CD4-positive, alpha-beta T cell treated with Interleukin-15 for 1 hour (primary cell): Measurements from ENCODE around the gene CCT7.

ENCODE experiments used
- DNase-seq: peaks from one replicate; pipeline ENCODE4 v3.0.0-alpha.2; 2020

Gene CCT7

DNA sequence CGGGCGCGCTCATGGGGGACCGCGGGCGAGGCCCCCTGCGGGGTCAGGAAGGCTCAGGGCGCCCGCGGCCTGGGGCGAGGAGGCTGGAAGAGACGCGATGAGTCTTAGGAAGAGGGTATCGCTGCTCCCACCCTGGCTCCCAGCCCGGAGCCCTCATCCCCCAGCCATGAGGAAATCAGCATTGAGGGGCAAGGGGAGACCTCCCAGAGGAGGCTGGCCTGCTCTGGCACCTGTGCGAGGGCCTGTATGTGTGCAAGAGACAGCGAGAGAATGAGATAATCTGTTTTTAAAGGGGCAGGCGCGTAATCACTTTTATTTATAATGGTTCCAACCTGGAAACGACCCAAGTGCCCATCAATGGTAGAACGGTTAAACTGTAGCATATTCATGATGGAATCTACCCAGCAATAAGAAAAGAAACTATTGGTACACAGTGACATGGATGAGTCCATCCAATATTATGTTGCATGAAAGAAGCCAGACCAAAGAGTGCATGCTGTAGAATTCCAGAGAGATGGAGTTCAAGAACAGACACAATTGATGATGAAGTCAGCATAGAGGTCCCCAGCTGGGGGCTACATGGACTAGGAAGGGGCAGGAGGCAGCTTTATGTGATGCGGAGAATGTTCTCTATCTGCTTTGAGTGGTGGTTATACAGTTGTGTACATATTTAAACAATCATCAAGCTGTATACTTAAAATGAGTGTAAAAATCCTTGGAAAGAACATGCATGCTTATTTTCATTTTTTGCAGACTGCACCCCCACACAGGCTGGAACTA is 35.8 kb downstream of the CCT7 start:
- no peak for DNase-seq

DNA sequence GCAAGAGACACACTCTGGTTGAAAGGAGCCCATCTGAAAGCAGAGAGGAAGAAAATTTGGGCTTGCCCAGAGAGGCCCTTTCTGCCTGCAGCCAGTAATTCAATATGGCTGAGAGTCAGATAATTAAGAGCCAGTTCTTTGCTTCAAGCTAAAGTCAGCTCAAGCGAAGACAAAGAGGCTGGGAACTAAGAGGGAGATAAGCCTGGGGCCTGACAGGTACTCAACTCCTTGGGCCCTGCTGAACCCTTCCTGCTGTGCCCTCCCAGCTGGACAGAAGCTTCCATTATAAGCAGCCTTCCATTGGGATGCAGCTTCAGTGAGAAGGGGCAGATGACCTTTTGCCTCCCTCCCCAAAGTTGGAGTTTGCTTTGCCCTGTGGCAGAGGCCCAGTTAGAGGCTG is 38.2 kb downstream of the CCT7 start:
- DNase-seq: no peak

DNA sequence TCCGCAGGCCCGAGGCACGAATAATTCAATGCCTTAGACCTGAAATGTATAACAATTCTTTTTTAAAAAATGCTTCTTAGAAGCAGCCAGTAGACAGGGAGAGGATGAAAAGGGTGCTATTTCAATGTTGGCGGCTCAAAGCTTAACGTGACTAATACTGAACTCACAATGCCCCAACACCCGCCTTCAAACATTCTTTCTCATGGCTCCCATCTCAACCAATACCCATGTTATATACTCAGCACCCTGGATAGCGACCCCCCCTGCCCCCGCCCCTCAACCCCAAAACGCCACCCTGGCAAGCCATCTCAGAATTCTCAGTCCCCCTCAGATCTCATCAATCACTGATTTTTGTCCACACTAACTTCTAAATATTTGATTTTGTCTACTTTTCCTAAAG is 45.7 kb downstream of the CCT7 start:
- DNase-seq: no peak

DNA sequence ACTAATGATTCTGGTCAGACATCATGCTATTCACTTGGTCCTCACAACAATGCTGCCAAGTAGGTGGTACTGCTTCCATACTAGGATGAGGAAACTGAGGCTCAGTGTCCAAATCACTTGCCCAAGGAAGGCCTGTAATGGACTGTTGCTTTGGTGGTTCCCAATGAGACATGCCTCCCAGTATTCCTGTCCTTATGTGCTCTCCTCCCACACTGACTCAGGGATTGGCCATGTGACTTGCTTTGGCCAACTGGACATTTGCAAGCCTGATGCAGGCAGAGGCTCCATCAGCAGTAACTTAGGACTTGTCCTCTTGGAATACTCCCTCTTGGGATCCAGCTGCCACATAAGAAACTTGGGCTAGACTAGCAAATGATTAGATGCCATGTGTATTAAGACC is 47.1 kb downstream of the CCT7 start:
- DNase-seq: no peak

DNA sequence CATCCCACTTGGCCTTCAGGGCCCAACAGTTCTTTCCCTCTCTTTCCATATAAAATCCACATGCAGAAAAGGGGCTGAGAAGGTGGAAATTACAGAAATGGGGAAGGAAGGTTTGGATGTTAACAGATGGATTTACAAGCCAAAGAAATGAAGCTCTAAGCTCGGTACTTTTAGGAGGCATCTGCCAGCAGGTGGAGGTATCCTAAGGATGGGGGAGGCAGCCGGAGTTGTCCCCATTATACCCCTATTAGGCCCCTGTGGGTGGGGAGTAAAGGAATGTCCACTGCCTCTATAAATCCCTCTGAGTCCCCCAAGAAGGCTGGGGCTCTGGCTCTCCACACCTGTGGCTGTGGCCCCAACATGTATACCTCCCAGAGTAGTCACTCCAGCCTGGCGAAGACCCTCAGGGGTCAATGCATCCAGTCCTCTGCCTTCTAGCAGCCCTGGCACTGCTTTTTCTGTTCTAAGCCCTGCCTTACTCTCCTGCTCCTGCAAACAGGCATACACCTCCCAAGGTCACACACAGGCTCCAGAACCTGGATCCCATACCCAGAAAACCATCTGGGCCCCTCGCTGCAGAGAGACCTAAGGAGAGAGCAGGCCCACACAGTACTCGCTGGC is 48.9 kb downstream of the CCT7 start:
- DNase-seq: no peak

DNA sequence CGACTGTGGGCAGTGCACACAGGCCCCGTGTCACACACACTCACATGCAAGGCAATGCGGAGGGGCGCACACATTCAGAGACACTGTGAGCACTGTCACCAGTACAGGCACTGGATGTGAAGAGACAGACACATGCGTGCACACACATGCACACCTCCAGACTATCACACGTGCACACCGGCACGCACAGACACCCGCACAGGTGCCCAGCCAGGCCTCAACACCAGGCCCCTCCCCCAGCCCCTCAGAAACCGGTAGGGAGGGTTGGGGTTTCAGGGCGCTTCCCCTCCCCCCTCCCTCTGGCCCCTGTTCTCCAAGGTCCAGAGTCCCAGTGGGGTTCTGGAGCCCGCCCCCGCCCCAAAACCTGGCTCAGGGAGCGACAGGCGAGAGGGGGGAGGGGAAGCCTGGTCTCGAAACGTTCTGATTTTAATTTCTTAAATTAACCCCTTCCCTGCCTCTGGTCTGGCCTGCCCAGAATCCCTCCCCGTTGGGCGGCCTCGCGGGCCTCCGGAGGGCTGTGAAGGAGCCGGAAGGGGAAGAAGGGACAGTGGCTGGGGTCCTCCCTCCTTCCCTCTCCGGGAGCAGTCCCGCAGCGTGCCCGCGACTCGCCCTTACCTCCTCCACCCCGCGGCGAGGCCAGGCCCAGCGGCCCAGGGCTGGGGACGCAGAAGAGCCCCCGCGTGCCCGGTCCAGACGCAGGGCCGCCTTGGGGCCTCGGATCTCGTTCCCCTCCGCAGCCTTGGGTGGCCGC is 49.6 kb downstream of the CCT7 start:
- DNase-seq: no peak

DNA sequence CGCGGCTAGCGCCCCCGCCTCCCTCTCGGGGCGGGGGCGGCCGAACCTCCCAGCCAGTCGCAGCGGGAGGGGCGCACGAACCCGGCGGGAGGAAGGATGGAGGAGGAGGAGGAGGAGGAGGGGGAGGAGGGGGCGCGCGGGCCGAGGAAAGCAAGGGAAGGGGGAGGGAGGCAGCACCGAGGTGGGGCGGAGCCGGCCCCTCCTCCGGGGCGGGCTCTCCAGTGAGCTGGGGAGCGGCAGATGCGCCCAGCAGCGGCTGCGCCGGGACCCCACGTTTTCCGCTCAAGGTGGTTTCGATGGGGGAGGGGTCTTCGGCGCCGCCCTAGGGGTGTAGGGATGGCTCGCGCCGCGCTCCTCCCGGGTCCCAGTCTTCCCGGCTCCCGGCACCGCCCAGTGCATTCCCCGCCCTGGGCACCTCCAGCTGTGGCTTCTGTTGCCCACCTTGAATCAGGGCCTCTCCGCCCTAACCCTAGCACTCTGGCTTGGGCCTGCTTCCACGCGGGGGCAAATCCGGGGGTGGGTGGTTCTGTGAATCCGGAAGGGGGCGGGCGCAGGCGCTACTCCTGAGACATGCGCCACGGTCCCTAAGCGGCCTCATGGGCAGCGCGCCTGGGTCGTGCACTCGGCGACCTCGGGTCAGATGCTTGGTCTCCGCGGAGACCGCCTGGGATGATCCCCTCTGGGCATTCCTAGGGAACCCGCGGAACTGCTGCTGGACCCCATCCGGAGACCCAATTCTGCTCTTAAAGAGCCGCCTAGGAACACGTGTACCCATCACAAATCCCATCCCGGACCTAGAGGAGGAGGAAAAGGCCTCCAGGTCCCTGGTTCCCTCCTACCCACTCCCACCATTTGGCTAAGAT is 50.4 kb downstream of the CCT7 start, which contains the start of gene FBXO41:
Gene FBXO41 (minus strand): TSS at position 183 of the 863 bp plus-strand sequence. CDS start 14,848 bp downstream, outside the sequence.
- peak; percentile 65 for DNase-seq

DNA sequence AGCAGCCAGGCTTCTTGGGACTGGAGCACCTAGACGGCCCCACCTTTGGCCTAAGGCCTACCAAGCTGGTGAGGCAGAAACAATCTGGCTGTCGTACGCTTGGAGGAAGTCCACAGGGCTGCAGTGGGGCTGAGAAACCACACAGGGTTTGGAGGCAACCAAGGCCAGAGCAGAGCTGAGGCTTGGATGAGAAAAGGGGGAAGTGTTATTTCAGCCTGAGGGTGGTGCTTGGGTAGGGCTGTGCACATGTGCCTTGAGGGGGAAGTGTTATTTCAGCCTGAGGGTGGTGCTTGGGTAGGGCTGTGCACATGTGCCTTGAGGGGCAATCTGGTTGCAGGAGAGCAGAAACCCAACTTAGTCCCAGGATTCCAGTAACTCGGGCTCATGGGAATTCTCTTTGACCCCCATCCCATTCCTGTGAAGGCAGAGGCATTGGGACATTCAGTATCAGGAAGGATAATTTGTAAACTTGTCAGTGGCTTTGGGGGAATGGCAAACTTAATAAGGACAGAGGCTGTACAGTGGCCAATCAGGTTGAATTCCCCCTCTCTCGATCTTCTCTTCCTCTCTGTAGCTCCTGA is 51.1 kb downstream of the CCT7 start:
- peak; percentile 68 for DNase-seq

DNA sequence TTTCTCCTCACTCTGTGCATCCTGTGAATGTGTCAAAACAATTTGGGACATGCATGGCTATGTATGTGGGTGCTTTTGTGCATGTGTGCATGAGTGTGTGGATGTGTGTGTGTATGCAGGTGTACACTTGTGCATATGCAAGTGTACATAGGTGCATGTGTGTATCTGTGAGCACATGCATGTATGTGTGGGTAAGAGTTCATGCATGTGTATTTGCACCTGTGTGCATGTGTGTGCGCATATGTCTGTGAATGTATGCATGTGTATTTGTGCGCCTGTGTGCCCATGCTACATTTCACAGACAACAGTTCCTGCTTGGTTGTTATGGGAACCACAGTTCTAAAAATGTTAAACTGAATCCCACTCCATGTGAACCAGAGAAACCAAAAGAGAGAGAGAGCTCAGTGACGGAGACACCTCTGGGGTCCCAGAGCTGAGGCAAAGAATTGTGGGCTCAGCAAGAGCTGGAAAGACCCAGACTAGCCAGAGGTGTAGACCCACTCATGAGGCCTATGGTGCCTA is 52.1 kb downstream of the CCT7 start:
- no peak for DNase-seq

DNA sequence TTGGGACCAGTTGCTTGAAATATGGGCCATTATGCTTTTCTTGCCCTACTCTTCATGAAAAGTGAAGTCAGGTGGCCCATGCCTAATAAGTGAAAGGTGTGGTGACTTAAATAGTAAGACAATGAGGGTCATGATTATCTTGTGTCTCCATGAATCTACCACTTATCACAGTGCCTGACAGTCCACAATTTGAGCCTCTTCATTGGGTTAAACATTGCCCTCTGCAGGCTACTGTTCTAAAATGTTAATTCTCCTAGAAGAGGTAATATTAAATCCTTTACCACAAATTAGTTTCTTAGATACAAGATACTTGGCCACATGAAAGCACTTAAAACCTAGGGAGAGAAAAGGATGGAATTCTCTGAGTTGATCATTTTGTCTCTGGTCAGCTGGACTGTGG is 55.2 kb downstream of the CCT7 start:
- no peak for DNase-seq

DNA sequence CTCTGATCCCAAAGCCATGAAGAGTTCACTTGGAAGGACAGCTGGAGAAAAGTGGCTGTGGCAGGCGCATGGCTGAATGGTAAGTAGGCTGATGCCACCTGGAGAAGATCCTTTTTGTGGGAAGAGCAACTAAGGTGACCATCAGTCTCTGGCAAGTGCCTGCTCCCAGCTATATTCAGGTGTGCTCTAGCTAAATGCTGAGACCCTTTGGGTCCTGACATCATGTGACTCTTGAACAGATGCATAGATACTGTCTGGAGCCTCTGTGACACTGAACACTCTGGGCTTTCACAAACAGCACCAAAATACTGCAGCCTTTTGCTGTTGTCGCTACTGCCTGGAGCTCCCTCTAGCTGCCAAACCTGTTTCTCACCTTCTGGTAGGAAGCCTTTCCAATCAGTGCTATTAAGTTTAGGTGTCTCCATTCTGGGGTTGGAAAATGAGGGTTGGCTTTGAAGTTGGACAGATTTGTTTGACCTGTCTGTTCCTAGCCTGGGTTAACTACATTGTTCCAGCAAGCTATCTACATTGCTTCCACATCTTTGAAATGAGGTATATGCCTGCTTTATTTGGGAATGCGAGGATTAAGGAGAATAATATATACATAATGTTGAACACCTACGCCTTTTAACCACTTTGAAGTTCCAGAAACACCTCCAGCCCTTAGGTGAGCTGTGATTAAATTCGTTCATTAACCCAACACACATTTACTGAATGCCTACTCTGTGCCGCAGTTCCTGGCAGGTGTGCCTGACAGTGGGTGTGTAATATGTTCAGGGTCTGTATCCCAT is 56.1 kb downstream of the CCT7 start:
- DNase-seq: peak; percentile 45

DNA sequence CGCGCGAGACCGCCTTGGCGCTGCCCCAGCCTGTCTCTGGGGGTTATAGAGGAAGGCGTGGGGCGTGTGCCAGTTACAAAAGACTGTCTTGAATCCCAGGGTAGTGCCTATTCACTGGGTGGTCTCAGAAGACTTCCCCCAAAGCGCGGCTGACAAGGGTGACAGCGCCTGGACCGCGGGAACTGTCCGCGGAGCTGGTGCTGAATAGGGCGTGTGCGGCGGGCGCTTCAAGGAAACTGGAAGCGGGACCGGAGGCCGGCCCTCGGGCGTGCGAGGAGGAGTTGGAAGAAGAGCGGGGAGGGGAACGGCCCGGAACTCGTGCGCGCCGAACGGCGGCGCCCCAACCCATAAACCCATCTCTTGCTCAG is 57.0 kb downstream of the CCT7 start:
- DNase-seq: peak; percentile 44

DNA sequence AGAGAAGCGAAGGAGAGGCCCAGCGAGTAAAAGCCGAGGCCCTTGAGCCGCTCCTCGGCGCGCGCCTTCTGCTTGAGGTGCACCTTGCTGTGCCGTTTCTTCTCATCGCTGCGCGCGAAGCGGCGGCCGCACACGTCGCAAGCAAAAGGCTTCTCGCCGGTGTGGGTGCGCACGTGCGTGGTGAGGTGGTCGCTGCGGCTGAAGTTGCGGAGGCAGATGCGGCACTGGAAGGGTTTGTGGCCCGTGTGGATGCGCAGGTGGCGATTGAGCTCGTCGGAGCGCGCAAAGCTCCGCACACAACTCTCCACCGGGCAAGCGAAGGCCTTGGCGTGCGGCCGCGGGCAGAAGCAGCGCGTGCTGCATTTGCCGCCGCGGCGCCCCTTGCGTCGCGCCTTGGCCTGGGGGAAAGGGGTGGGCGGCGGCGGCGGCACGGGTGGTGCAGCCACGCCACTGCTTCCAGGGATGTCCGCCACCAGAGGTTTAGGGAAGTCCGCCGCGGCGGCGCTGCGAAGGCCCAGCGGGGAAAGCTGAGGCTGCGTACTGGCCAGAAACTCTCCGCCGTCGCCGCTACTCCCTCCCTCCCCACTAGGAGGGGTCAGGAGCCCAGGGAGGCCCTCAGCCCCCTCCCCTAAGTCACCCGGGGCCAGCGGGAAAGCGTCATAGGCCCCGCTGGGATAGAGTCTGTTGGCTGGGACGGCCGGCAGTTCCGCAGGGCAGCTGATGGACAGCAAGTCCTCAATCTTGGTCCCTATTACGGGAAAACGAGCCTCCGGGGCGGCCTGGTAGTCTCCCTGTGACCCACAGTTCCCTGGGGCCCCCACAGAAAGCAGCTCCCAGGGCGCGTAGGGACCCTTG is 57.6 kb downstream of the CCT7 start:
- DNase-seq: no peak

DNA sequence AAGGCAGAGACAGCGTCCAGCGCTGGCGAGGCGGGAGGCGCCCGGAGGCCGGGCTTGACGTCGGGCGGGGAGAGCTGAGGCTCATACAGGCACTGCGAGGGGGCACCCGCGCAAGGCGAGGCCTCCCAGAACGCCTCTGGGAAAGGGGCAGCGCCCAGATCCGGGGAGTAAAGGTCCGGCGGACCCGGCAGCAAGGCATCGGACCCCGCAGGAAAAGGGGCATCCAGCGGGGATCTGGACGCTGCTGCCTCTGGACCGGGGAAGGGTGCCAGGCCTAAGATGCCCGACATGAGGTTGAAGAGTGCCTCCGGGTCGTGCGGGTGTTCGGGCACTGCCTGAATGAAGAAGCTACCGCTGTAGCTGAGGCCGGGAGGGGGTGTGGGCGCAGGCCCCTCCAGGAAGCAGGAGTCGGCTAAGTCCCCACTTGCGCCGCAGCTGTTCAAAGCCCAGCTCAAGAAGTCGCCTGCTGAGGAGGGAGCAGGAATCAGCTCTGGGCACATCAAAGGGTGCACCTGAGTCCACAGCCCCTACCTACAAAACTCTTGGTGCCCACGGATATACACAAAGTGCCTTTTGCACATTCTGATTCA is 58.3 kb downstream of the CCT7 start:
- DNase-seq: no peak

DNA sequence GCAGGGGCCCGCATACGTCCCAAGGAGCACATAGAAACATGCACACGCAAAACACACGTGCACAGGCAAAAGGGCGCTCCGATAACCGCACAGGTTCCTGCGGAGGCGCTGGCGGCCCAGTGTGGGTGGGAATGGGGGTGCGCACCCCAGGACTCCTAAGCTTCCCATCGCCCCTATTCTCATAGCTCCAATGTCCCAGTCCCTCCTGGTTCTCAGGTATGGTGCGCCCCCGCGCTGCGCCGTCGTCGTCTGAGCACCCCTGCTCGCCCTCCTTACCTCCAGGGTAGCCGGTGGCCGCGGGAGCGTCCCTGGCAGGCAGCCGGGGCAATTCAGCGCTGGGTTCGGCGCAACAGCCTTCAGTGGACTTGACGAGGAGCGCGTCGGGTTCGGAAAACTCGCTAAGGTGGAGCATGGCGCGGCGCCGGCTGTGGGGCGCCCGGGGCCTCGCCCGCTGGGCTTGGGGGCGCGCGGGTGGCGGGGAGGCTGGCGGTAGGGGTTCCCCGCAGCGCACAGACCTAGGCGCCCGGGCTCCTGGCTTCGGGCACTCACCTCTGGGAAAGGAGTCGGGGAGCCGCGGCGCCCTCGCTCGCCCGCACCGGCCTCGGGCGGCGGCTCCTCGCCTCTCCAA is 58.9 kb downstream of the CCT7 start:
- no peak for DNase-seq

DNA sequence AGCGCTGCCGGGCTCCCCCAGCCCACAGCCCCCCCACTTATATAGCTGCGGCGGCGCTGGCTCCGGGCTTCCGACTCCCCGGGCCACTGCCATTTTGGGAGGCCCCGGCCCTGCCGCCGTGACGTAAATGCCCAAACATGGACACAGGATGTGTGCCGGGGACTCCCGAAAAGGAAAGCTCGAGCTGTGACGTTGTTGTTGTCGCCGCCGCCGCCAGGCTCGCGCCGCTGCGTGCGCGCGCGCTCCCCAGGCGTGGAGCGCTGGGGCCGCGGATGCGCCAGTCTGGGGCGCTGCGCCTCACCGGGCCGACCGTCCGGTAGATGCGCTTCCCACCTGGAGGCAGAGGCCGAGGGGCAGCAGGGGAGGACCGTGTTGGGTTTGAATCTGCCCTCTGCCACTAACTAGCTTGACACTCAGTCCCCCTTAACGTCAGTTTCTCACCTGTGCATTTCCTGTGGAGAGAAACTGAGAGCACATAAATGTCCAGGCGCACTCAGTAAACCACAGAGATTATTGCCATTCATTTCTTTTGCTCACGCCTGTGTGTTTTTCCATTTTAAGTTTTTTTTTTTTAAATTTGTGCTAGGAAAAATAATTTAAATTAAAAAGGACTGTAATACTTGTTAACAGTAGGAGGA is 59.5 kb downstream of the CCT7 start, which contains the start of gene EGR4:
Gene EGR4 (minus strand): TSS at position 15 of the 638 bp plus-strand sequence. CDS start 231 bp downstream, outside the sequence.
- peak; percentile 93 for DNase-seq

DNA sequence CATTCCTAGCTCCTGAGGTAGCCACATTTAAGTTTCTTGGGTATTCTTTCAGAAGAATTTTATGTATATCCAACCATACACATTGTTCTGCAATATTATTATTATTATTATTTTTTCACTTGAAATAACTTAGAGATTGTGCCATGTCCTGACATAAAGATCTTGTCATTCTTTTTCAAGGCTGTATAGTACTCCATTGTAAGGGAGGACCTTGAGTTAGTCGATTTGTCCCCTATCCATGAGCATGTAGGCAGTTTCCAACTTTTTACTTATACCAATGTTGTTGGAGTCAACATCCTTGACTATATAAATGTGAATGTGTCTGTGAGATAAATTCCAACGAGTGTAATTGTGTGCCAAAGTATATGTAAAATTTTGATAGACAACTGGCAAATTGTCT is 60.1 kb downstream of the CCT7 start:
- no peak for DNase-seq

DNA sequence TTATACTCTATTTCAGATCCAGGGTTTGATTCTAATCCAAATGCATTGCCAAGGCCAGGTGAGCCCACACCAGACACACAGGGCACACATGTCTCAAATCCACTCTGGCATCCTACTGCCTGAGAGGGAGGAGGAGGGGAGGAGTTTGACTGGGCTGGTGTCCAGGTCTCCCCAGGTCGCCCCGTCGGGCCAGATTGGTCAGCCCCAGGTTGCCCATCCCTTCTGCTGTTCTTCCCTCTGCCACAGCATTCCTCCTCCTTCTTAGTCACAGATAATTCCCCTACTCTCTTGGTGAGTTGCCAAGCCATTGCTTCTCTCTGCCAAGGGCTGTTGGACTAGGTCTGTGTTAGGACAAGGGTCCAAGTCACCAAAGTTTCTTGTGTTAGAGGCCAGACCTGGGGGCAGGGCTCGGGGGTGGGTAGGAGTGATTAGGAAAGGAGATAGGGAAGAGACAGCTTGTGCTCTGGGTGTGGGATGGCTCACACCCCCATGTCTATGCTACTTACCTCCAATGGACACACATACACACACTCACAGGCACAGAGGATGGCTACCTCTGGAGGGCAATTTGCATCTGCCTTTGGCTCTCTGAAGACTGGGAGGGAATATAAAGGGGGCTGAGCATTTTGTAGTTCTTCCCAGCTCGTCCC is 61.8 kb downstream of the CCT7 start:
- DNase-seq: no peak
